Esophagus muscularis mucosa (tissue), 4 donors: ENCODE results near the gene CNTNAP2. TPM values are rescaled to one million over a fixed set of nuclear protein-coding genes. Genes with fewer than 3 reads are reported as not detected.

ENCODE experiments used
- DNase-seq: peaks from one replicate; pipeline ENCODE4 v3.0.0-alpha.2; 2017; ENCODE audit errors: extremely low spot score
- H3K27ac ChIP-seq, 4 donors: fragments of 200-600 bp; sonication (generic); replicated peaks in 1 of 4; 1 replicate in 3 of 4; 2 replicates in 1 of 4; pipeline ENCODE4 v1.5.1; 2016 to 2019; ENCODE audit warnings: mild to moderate bottlenecking in 1 of 4
- H3K27me3 ChIP-seq, 4 donors: fragments of 200-600 bp; sonication (generic); one replicate each; pipeline versions ENCODE4 v1.5.1 to v1.6.0; 2016 to 2019
- H3K36me3 ChIP-seq, 4 donors: fragments of 200-600 bp; sonication (generic); one replicate each; pipeline ENCODE4 v1.5.1; 2016 to 2019
- H3K4me1 ChIP-seq, 4 donors: fragments of 200-600 bp; sonication (generic); one replicate each; pipeline ENCODE4 v1.5.1; 2016 to 2019
- H3K4me3 ChIP-seq, 4 donors: fragments of 200-600 bp; sonication (generic); 1 replicate in 2 of 4; 2 replicates in 2 of 4; pipeline ENCODE4 v1.5.1; 2016 to 2019; ENCODE audit warnings: mild to moderate bottlenecking in 4 of 4, moderate library complexity in 1 of 4
- H3K9me3 ChIP-seq, 4 donors: fragments of 200-600 bp; sonication (generic); 1 replicate in 3 of 4; 2 replicates in 1 of 4; pipeline ENCODE4 v1.5.1; 2016 to 2019
- EP300 ChIP-seq: sonication (generic); formaldehyde crosslinking; IDR thresholded peaks from one replicate; pipeline ENCODE4 v1.6.1; 2017; ENCODE audit warnings: antibody characterized with exemption
- POLR2A ChIP-seq: fragments of 450-650 bp; IDR thresholded peaks from one replicate; pipeline ENCODE4 v1.6.1; 2017; ENCODE audit warnings: antibody characterized with exemption, moderate library complexity, mild to moderate bottlenecking, low read depth
- POLR2AphosphoS5 ChIP-seq, 2 donors: sonication (generic); formaldehyde crosslinking; IDR thresholded peaks; one replicate each; pipeline ENCODE4 v1.6.1; 2017; ENCODE audit warnings: antibody characterized with exemption in 2 of 2
- WGBS: methylation state at CpG from one replicate; pipeline ENCODE4 v1.1.5; 2018; 5-methylcytosine and 5-hydroxymethylcytosine counted together
- intact Hi-C: fragments of 100-400 bp; cut with DNase I; formaldehyde crosslinking; loops from one replicate; pipeline ENCODE4 v1.15.1; 2023
- total RNA-seq, 4 donors: library from RNA; depleted of rRNA; stranded (reverse); fragments of >200 nt; gene quantifications; one replicate each; pipeline versions ENCODE4 v1.1.0 to v1.2.1, GENCODE V29; 2016
- TF ChIP-seq, protein P1 (sequence below), 3 experiments: fragments of 200-600 bp in 2 of 3; fragments of 450-650 bp in 1 of 3; sonication (generic) in 2 of 3; IDR thresholded peaks; one replicate each; pipeline ENCODE4 v1.5.1; 2017 to 2019; ENCODE audit warnings: antibody characterized with exemption in 3 of 3, mild to moderate bottlenecking in 2 of 3, moderate library complexity in 1 of 3

Gene CNTNAP2
- total RNA-seq, 4 donors from 2014 or later: 1.2 to 2.9 (median 1.9) TPM

GRCh38 chr7:146129997-146130396 lies 13.4 kb downstream of the CNTNAP2 start:
- no peaks in the 10 kb centered on the region for H3K9me3 ChIP-seq
- H3K27ac ChIP-seq: no peak overlapping the region
- no peaks in the 10 kb centered on the region for H3K27me3 ChIP-seq
- intact Hi-C loops: no loop called here
- no peaks in the 10 kb centered on the region for H3K4me1 ChIP-seq
- 92% methylated on average over 9 of the region's 9 CpGs for WGBS
- H3K36me3 ChIP-seq: no peaks in the 10 kb centered on the region
- TF ChIP-seq EP300 (no peak), POLR2AphosphoS5 (IDR thresholded peaks at IDR 0.05) (no peak), POLR2A (no peak)
- TF ChIP-seq, protein P1, sequence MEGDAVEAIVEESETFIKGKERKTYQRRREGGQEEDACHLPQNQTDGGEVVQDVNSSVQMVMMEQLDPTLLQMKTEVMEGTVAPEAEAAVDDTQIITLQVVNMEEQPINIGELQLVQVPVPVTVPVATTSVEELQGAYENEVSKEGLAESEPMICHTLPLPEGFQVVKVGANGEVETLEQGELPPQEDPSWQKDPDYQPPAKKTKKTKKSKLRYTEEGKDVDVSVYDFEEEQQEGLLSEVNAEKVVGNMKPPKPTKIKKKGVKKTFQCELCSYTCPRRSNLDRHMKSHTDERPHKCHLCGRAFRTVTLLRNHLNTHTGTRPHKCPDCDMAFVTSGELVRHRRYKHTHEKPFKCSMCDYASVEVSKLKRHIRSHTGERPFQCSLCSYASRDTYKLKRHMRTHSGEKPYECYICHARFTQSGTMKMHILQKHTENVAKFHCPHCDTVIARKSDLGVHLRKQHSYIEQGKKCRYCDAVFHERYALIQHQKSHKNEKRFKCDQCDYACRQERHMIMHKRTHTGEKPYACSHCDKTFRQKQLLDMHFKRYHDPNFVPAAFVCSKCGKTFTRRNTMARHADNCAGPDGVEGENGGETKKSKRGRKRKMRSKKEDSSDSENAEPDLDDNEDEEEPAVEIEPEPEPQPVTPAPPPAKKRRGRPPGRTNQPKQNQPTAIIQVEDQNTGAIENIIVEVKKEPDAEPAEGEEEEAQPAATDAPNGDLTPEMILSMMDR (IDR thresholded peaks at IDR 0.05): no peak
- DNase-seq: no peak
- no peak overlapping the region for H3K4me3 ChIP-seq

- Histone ChIP-seq H3K4me3 (no peak overlapping the region), H3K4me1 (no peaks in the 10 kb centered on the region), H3K27ac (no peak overlapping the region), H3K9me3 (no peaks in the 10 kb centered on the region), H3K36me3 (no peaks in the 10 kb centered on the region), H3K27me3 (no peaks in the 10 kb centered on the region)
- 84% methylated on average over 8 of the region's 8 CpGs for WGBS
- DNase-seq: no peak
- no peak for TF ChIP-seq EP300
- TF ChIP-seq POLR2A: no peak
- no peak for TF ChIP-seq POLR2AphosphoS5 (IDR thresholded peaks at IDR 0.05)
- TF ChIP-seq, protein P1 (IDR thresholded peaks at IDR 0.05): no peak
- intact Hi-C loops: no loop called here
Observed at GRCh38 chr7:146131701-146132100, 15.1 kb downstream of the CNTNAP2 start.

DNA sequence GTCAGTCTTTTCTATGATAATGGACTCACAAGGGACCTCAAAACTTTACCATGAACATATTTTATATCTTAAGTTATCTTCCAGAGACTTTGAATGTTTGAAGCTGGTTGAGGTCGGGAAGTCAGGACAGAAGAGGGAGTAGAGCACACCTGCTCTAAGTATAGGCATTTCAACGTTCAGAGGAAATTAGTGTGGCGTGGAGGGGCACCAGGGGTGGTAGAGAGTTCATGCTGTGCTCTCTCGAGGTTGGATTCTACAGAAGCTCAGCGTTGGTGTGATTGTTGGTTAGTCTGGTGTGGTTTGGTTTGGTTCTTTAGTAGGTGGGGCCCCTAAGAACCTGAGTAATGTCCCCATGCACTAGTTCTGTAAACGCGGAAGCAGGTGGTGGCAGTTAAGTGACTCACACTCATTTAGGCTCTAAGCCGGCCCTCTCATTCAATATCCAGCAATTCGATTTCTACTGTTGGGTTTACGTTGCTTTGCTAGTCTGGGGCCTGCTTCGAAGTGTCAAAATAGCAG lies 19.8 kb downstream of the CNTNAP2 start:
- TF ChIP-seq, protein P1 (IDR thresholded peaks at IDR 0.05): no peak
- TF ChIP-seq POLR2AphosphoS5 (IDR thresholded peaks at IDR 0.05): no peak
- Histone ChIP-seq H3K4me3 (no peak overlapping the region), H3K9me3 (no peaks in the 10 kb centered on the region), H3K4me1 (no peaks in the 10 kb centered on the region), H3K36me3 (no peaks in the 10 kb centered on the region), H3K27me3 (no peaks in the 10 kb centered on the region), H3K27ac (no peak overlapping the region)
- 76% methylated on average over 11 of the region's 11 CpGs for WGBS
- intact Hi-C loops: no loop called here
- no peak for DNase-seq

- TF ChIP-seq POLR2AphosphoS5 (IDR thresholded peaks at IDR 0.05) (no peak), POLR2A (no peak), EP300 (no peak)
- TF ChIP-seq, protein P1 (IDR thresholded peaks at IDR 0.05): no peak
- Histone ChIP-seq H3K9me3 (no peaks in the 10 kb centered on the region), H3K36me3 (no peaks in the 10 kb centered on the region), H3K27ac (no peak overlapping the region), H3K27me3 (no peaks in the 10 kb centered on the region), H3K4me1 (no peaks in the 10 kb centered on the region), H3K4me3 (no peak overlapping the region)
- 65% methylated on average over 4 of the region's 4 CpGs for WGBS
- no peak for DNase-seq
- intact Hi-C loops: no loop called here
Observed at GRCh38 chr7:146138926-146139325, 22.3 kb downstream of the CNTNAP2 start.

DNA sequence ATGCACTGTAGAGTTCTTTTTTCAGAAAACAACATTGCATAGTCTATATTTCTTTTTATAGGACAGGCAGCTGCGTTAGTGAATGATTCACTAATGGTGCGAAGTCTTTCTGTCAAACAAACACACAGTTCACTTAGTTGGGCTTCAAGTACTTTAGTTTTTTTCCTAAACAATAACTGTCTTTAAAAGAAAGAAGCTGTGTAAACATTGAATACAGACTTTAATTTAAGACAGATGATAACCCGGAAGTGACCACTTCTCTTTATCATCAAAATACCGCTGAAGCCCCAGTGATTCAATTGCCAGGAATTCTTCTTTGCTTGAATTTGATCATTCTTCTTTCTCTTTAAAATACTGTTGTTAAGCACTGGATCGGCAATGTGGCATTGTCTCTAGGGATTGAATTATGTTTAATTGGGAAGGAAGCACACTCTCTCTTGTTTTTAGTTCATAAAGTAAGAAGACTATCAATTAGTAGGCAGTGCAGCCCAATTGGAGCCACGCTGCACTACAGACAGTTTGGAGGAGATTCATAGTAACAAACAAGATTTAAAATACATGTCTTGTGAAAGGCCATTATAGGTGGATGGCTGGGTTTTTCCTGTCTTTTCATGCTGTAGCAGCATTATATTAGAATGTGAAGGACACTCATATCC lies 30.4 kb downstream of the CNTNAP2 start:
- H3K27ac ChIP-seq: no peak overlapping the region
- DNase-seq: no peak
- no peak overlapping the region for H3K4me3 ChIP-seq
- TF ChIP-seq, protein P1 (IDR thresholded peaks at IDR 0.05): no peak
- TF ChIP-seq EP300 (no peak), POLR2AphosphoS5 (IDR thresholded peaks at IDR 0.05) (no peak), POLR2A (no peak)
- no peaks in the 10 kb centered on the region for H3K27me3 ChIP-seq
- no peaks in the 10 kb centered on the region for H3K9me3 ChIP-seq
- H3K4me1 ChIP-seq: no peaks in the 10 kb centered on the region
- no peaks in the 10 kb centered on the region for H3K36me3 ChIP-seq
- intact Hi-C loops: no loop called here
- WGBS: 36% methylated on average over 6 of the region's 6 CpGs
